ENCODE measurements around the gene PLA2G7. TPM values are rescaled to one million over a fixed set of nuclear protein-coding genes. Genes with fewer than 3 reads are reported as not detected.
"Not testable (repeated sequence)": the region's sequence is repeated elsewhere in the genome, so short reads cannot be mapped to it uniquely, and the experiment has no call there.

The PLA2G7 gene
- total RNA-seq = 10 to 100 TPM; 11.1 to 12.7 TPM
- polyA plus RNA-seq = not detected

GRCh38 chr6:46734867-46735719 lies at the start of gene PLA2G7:
Gene PLA2G7, minus strand, starts transcription at chr6:46735375. Its CDS starts 12,484 bp downstream, at chr6:46722891.
- ChIA-PET CTCF (ENCODE audit: partially characterized antibody) (no interaction called here), POLR2A (ENCODE audit: partially characterized antibody) (no interaction called here)
- no peaks in the 10 kb centered on the region for H3K9me3 ChIP-seq (ENCODE audit: control insufficient read depth in 1 of 2, low read length in 2 of 2)

GRCh38 chr6:46784535-46784934 lies 49.4 kb upstream of the PLA2G7 start:
- no peak overlapping the region for H3K4me3 Mint-ChIP-seq
- Histone ChIP-seq H3K36me3 (ENCODE audit: insufficient read depth, low read length) (no peaks in the 10 kb centered on the region), H3K9me3 (ENCODE audit: control insufficient read depth in 1 of 2, low read length in 2 of 2) (no peaks in the 10 kb centered on the region), H3K4me3 (ENCODE audit: low read length in 2 of 2) (no peak overlapping the region), H3K27me3 (ENCODE audit: insufficient read depth, low read length) (no peaks in the 10 kb centered on the region), H3K27ac (ENCODE audit: low read depth, low read length) (no peak overlapping the region), H3K4me1 (ENCODE audit: insufficient read depth, low read length) (no peaks in the 10 kb centered on the region)
- no peak for DNase-seq
- H3K27ac Mint-ChIP-seq = no peak overlapping the region
- intact Hi-C loops (cut with micrococcal nuclease) = no loop called here
- peaks cover 0 to 8% of the 10 kb centered on the region in 2 donors for H3K27me3 Mint-ChIP-seq
- ChIA-PET POLR2A (ENCODE audit: partially characterized antibody) (no interaction called here), CTCF (ENCODE audit: partially characterized antibody) (no interaction called here)
- no peaks in the 10 kb centered on the region for H3K9me3 Mint-ChIP-seq
- H3K4me1 Mint-ChIP-seq = no peaks in the 10 kb centered on the region
- no peaks in the 10 kb centered on the region for H3K36me3 Mint-ChIP-seq

More at GRCh38 chr6:46734867-46735719, at the start of gene PLA2G7:
- no peak within 1 kb of the TSS for H3K27ac ChIP-seq (ENCODE audit: low read depth, low read length)
- intact Hi-C loops (cut with micrococcal nuclease) = no loop called here
- no peak for DNase-seq
- peaks cover 7% of the 10 kb centered on the region for H3K27me3 ChIP-seq (ENCODE audit: insufficient read depth, low read length)
- no peak within 1 kb of the TSS for H3K27ac Mint-ChIP-seq
- peaks cover 0 to 8% (median 0%) of the 10 kb centered on the region in 8 donors for H3K9me3 Mint-ChIP-seq
- no peaks in the 10 kb centered on the region for H3K4me1 ChIP-seq (ENCODE audit: insufficient read depth, low read length)
- H3K4me1 Mint-ChIP-seq = peaks cover 4 to 15% (median 5%) of the 10 kb centered on the region in 4 donors
- no peaks in the 10 kb centered on the region for H3K36me3 ChIP-seq (ENCODE audit: insufficient read depth, low read length)
- H3K4me3 Mint-ChIP-seq = peak within 1 kb of the TSS in 6 of 8 donors; percentile 25 to 68 (median 34)
- no peak within 1 kb of the TSS for H3K4me3 ChIP-seq (ENCODE audit: low read length in 2 of 2)
- H3K27me3 Mint-ChIP-seq = peaks cover 42 to 47% of the 10 kb centered on the region in 2 donors
- no peaks in the 10 kb centered on the region for H3K36me3 Mint-ChIP-seq

- ChIA-PET POLR2A (ENCODE audit: partially characterized antibody) (no interaction called here), CTCF (ENCODE audit: partially characterized antibody) (no interaction called here)
- Mint-ChIP-seq H3K9me3 (no peaks in the 10 kb centered on the region), H3K36me3 (no peaks in the 10 kb centered on the region), H3K4me3 (no peak overlapping the region), H3K27me3 (peaks cover 0 to 2% of the 10 kb centered on the region in 2 donors), H3K27ac (no peak overlapping the region), H3K4me1 (no peaks in the 10 kb centered on the region)
- H3K27ac ChIP-seq (ENCODE audit: low read depth, low read length) = no peak overlapping the region
- peak in 2 of 5 donors; percentile 1 to 10 for DNase-seq
- intact Hi-C loops (cut with micrococcal nuclease) = no loop called here
- no peaks in the 10 kb centered on the region for H3K36me3 ChIP-seq (ENCODE audit: insufficient read depth, low read length)
- H3K27me3 ChIP-seq (ENCODE audit: insufficient read depth, low read length) = no peaks in the 10 kb centered on the region
- no peaks in the 10 kb centered on the region for H3K9me3 ChIP-seq (ENCODE audit: control insufficient read depth in 1 of 2, low read length in 2 of 2)
- no peaks in the 10 kb centered on the region for H3K4me1 ChIP-seq (ENCODE audit: insufficient read depth, low read length)
- H3K4me3 ChIP-seq (ENCODE audit: low read length in 2 of 2) = no peak overlapping the region
These were observed 46.6 kb upstream of the PLA2G7 start for GRCh38 chr6:46781478-46782378.

GRCh38 chr6:46777476-46778346 lies 42.5 kb upstream of the PLA2G7 start:
- Mint-ChIP-seq H3K4me3 (no peak overlapping the region), H3K4me1 (no peaks in the 10 kb centered on the region), H3K36me3 (no peaks in the 10 kb centered on the region), H3K27ac (no peak overlapping the region), H3K9me3 (peaks cover 0 to 3% (median 0%) of the 10 kb centered on the region in 8 donors), H3K27me3 (peaks cover 2 to 4% of the 10 kb centered on the region in 2 donors)
- Histone ChIP-seq H3K36me3 (ENCODE audit: insufficient read depth, low read length) (no peaks in the 10 kb centered on the region), H3K9me3 (ENCODE audit: control insufficient read depth in 1 of 2, low read length in 2 of 2) (no peaks in the 10 kb centered on the region), H3K27me3 (ENCODE audit: insufficient read depth, low read length) (no peaks in the 10 kb centered on the region), H3K27ac (ENCODE audit: low read depth, low read length) (no peak overlapping the region), H3K4me1 (ENCODE audit: insufficient read depth, low read length) (no peaks in the 10 kb centered on the region), H3K4me3 (ENCODE audit: low read length in 2 of 2) (no peak overlapping the region)
- no peak for DNase-seq
- intact Hi-C loops (cut with micrococcal nuclease) = no loop called here
- CTCF ChIA-PET (ENCODE audit: partially characterized antibody) = no interaction called here
- POLR2A ChIA-PET (ENCODE audit: partially characterized antibody) = no interaction called here

- H3K4me3 ChIP-seq (ENCODE audit: low read length in 2 of 2) = no peak overlapping the region
- intact Hi-C loops (cut with micrococcal nuclease) = no loop called here
- no peaks in the 10 kb centered on the region for H3K36me3 Mint-ChIP-seq
- H3K27me3 ChIP-seq (ENCODE audit: insufficient read depth, low read length) = no peaks in the 10 kb centered on the region
- H3K4me1 ChIP-seq (ENCODE audit: insufficient read depth, low read length) = no peaks in the 10 kb centered on the region
- no peaks in the 10 kb centered on the region for H3K36me3 ChIP-seq (ENCODE audit: insufficient read depth, low read length)
- no peak overlapping the region for H3K27ac Mint-ChIP-seq
- H3K27me3 Mint-ChIP-seq = peaks cover 2 to 4% of the 10 kb centered on the region in 2 donors
- H3K9me3 ChIP-seq (ENCODE audit: control insufficient read depth in 1 of 2, low read length in 2 of 2) = no peaks in the 10 kb centered on the region
- ChIA-PET CTCF (ENCODE audit: partially characterized antibody) (no interaction called here), POLR2A (ENCODE audit: partially characterized antibody) (no interaction called here)
- no peak overlapping the region for H3K27ac ChIP-seq (ENCODE audit: low read depth, low read length)
- no peak overlapping the region for H3K4me3 Mint-ChIP-seq
- H3K9me3 Mint-ChIP-seq = peaks cover 0 to 3% (median 0%) of the 10 kb centered on the region in 8 donors
- H3K4me1 Mint-ChIP-seq = no peaks in the 10 kb centered on the region
- no peak for DNase-seq
These were observed 41.0 kb upstream of the PLA2G7 start for GRCh38 chr6:46776070-46776712.

- H3K4me3 Mint-ChIP-seq; H3K27ac ChIP-seq (ENCODE audit: low read depth, low read length); H3K9me3 ChIP-seq (ENCODE audit: control insufficient read depth in 1 of 2, low read length in 2 of 2); H3K27ac Mint-ChIP-seq; H3K36me3 Mint-ChIP-seq; CTCF ChIA-PET (ENCODE audit: partially characterized antibody); POLR2A ChIA-PET (ENCODE audit: partially characterized antibody); H3K4me3 ChIP-seq (ENCODE audit: low read length in 2 of 2); H3K27me3 Mint-ChIP-seq; H3K9me3 Mint-ChIP-seq; intact Hi-C loops (cut with micrococcal nuclease); H3K4me1 Mint-ChIP-seq; H3K27me3 ChIP-seq (ENCODE audit: insufficient read depth, low read length); H3K36me3 ChIP-seq (ENCODE audit: insufficient read depth, low read length); DNase-seq; H3K4me1 ChIP-seq (ENCODE audit: insufficient read depth, low read length): not testable (repeated sequence)
These were observed 39.6 kb upstream of the PLA2G7 start for GRCh38 chr6:46774736-46775135.
